IPS-20b (cell line): ENCODE data around the gene SLC46A2.

Experiments
- H3K27ac ChIP-seq: one replicate; pipeline ENCODE4 v1.5.1; 2013; ENCODE audit warnings: low read length
- H3K27me3 ChIP-seq: 2 replicates; pipeline ENCODE4 v1.6.1; 2013; ENCODE audit warnings: mild to moderate bottlenecking, low read length, inconsistent platforms; ENCODE audit not compliant: insufficient read depth
- H3K36me3 ChIP-seq: 2 replicates; pipeline ENCODE4 v1.6.1; 2013; ENCODE audit warnings: low read depth, mild to moderate bottlenecking, inconsistent platforms, low read length, moderate library complexity; ENCODE audit not compliant: insufficient read depth
- H3K4me1 ChIP-seq: 2 replicates; pipeline ENCODE4 v1.6.1; 2013; ENCODE audit warnings: mild to moderate bottlenecking, control low read depth, inconsistent platforms, low read length, moderate library complexity; ENCODE audit not compliant: insufficient read depth
- H3K4me3 ChIP-seq: 2 replicates; pipeline ENCODE4 v1.5.1; 2013; ENCODE audit warnings: mild to moderate bottlenecking, low read length, inconsistent platforms
- H3K9ac ChIP-seq: 2 replicates; pipeline ENCODE4 v1.6.1; 2013; ENCODE audit warnings: low read depth, mild to moderate bottlenecking, inconsistent platforms, low read length, moderate library complexity
- H3K9me3 ChIP-seq: 2 replicates; pipeline ENCODE4 v1.6.1; 2013; ENCODE audit warnings: mild to moderate bottlenecking, low read depth, low read length, inconsistent platforms; ENCODE audit not compliant: insufficient read depth

The SLC46A2 gene

DNA sequence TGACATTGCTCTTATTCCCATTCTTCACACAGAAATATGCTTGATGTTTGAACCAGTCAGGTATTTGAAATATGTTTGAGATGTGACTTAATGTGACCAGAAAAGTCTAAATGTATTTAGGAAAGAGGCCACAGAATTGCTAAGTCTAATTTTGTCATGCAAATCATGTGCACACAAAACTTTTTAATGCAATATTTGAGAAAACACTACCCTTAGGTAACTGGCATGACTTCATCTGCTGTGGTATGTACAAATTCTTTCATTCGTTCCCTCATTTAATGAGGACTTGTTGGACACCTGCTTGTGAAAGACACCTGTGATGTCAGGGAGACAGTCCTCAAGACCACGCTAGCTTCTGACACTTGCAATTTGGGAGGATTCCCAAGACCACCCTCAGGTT, 21.1 kb upstream of the SLC46A2 start:
- Histone ChIP-seq H3K4me1 (no peaks in the 10 kb centered on the region), H3K4me3 (no peak overlapping the region), H3K9me3 (peaks cover 4% of the 10 kb centered on the region; the same call in 1 of the 2 replicates), H3K27me3 (peaks cover 9% of the 10 kb centered on the region), H3K27ac (no peak overlapping the region), H3K36me3 (no peaks in the 10 kb centered on the region), H3K9ac (no peak overlapping the region)

DNA sequence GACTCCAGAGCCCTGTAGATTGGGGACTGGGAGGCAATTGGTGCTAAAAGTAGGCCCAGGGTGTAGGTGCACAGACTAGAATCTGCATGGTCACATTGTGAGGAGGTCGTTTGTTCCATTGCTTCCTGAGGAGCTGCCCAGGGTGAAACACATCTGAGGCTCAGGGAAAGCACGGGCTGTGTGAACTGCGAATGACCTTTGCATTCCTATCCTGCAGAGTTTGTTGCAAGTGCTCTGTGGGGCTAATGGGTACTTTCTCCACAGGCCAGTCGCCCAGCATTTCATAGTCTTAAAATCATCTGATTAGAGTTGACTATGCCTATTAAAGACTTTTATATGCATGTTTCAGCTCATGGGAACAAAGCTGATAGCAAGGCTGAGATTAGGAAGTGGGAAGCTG, 14.4 kb upstream of the SLC46A2 start:
- Histone ChIP-seq H3K4me3 (no peak overlapping the region), H3K4me1 (no peaks in the 10 kb centered on the region), H3K36me3 (no peaks in the 10 kb centered on the region), H3K27me3 (no peaks in the 10 kb centered on the region; the same call in 1 of the 2 replicates), H3K27ac (no peak overlapping the region), H3K9ac (no peak overlapping the region), H3K9me3 (no peaks in the 10 kb centered on the region)

DNA sequence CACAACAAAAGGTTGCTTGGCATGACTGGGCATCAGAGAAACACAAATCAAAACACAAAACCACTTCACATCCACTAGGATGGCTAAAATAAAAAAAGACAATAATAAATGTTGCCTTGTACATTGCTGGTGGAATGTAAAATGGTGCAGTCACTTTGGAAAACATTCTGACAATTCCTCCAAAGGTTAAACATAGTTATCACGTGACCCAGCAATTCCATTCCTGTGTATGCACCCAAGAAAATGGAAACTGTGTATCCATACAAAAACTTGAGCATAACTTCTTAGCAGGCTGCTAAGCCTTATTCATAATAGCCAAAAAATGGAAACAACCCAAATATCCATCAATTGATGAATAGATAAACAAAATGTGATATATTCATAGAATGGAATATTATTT, 10.2 kb upstream of the SLC46A2 start:
- H3K4me3 ChIP-seq = no peak overlapping the region
- H3K9me3 ChIP-seq = no peaks in the 10 kb centered on the region
- no peaks in the 10 kb centered on the region for H3K4me1 ChIP-seq

DNA sequence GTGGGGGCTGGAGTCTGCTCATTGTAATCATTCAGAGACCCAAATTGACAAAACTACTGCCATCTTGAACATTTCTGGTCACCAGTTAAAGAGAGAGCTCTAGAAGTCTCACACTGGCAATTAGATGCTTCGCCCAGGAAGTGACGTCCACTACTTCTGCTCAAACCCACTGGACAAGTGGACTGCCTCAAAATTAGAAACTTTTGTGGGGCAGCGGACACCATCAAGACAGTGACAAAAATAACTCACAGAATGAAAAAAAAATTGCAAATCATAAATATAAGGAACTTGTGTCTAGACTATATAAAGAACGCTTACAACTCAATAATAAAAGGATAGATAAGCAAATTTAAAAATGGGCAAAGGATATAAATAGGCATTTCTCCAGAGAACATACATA, 9.8 kb upstream of the SLC46A2 start:
- H3K27me3 ChIP-seq = no peaks in the 10 kb centered on the region
- H3K27ac ChIP-seq = no peak overlapping the region
- H3K4me3 ChIP-seq = no peak overlapping the region
- H3K36me3 ChIP-seq = no peaks in the 10 kb centered on the region
- no peaks in the 10 kb centered on the region for H3K4me1 ChIP-seq
- H3K9ac ChIP-seq = no peak overlapping the region
- H3K9me3 ChIP-seq = no peaks in the 10 kb centered on the region

More for the DNA sequence above, 10.2 kb upstream of the SLC46A2 start:
- no peak overlapping the region for H3K27ac ChIP-seq
- H3K9ac ChIP-seq = no peak overlapping the region
- no peaks in the 10 kb centered on the region for H3K27me3 ChIP-seq
- no peaks in the 10 kb centered on the region for H3K36me3 ChIP-seq

DNA sequence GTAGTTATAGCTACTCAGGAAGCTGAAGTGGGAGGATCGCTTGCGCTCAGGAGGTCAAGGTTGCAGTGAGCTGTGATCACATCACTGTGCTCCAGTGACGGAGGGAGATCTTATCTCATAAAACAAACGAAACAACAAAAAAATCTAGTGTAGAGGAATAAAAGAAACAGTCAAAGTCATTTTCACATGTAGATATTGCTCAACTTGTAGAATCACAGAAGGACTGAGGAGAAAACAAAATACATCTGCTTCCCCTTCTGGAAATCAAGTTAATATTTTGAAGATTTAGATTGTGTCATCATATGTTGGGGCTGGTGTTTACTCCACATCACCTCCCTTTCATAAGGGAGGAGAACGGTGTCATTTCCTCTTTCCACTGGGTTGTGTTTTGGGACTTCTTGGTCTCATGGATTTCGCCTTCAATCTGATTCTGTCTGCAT, 8.2 kb upstream of the SLC46A2 start:
- H3K36me3 ChIP-seq = no peaks in the 10 kb centered on the region
- H3K27ac ChIP-seq = no peak overlapping the region
- H3K4me1 ChIP-seq = no peaks in the 10 kb centered on the region
- no peak overlapping the region for H3K4me3 ChIP-seq
- H3K27me3 ChIP-seq = no peaks in the 10 kb centered on the region
- H3K9ac ChIP-seq = no peak overlapping the region
- no peaks in the 10 kb centered on the region for H3K9me3 ChIP-seq

DNA sequence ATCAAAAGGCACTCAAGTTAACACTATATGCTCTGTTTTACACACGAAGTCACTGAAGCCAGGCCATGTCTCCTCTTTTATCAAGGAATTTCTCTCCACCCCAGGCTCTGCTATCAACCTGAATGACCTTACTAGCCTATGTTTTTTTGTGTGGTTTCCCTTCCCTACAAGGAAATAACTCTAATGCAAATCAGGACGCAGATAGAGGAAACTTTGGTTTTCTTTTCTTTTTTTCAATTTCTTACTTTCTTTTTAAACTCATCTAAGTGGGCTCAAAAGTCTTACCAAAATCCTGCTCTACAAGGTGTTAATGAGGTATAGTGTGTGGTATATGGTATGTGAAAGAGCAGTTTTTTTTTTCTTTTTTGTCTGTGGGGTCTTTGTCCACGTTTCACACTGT, 5.5 kb upstream of the SLC46A2 start:
- Histone ChIP-seq H3K9me3 (no peaks in the 10 kb centered on the region), H3K27me3 (peaks cover 17% of the 10 kb centered on the region), H3K9ac (no peak overlapping the region), H3K36me3 (no peaks in the 10 kb centered on the region), H3K4me1 (no peaks in the 10 kb centered on the region), H3K27ac (no peak overlapping the region), H3K4me3 (no peak overlapping the region)

DNA sequence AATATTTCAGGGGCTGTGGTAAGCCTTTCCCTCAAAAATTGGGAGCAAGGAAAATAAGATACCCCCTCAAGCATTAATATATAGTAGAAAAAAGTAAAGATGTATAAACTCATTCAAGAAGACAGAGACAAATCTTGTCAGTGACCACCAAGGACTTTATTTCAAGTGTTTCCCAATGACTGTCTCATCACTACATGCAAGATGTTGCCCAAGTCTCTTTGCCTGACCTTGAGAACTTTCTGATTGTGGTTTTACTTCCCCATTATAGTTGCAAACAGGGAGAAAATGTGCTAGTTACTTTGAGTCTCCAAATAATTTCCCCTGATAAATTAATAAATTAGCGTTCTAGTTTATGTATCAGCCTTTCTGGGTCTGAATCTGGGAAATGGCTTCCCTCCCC, 4.0 kb upstream of the SLC46A2 start:
- Histone ChIP-seq H3K36me3 (no peaks in the 10 kb centered on the region), H3K9me3 (no peaks in the 10 kb centered on the region), H3K27ac (no peak overlapping the region), H3K4me3 (no peak overlapping the region), H3K27me3 (peaks cover 31% of the 10 kb centered on the region), H3K4me1 (no peaks in the 10 kb centered on the region), H3K9ac (no peak overlapping the region)

DNA sequence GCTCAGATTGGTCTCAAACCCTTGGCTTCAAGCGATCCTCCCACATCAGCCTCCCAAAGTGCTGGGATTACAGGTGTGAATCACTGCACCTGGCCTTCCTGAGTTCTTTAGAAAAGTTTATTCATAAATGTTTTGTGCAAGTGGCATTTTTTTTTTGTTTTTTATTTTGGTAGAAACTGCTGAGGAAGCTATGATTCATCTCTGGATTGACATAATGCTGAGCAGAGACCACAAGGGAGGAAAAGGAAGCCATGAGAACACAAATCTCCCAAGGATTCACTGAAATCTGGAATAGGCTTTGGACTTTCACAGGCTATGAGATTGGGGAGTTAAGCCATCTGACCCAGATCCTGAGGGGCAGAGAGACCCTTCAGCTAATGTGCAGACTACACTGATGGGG, 3.4 kb upstream of the SLC46A2 start:
- Histone ChIP-seq H3K27me3 (peaks cover 38% of the 10 kb centered on the region), H3K36me3 (no peaks in the 10 kb centered on the region), H3K27ac (no peak overlapping the region), H3K9ac (no peak overlapping the region), H3K4me1 (no peaks in the 10 kb centered on the region), H3K9me3 (no peaks in the 10 kb centered on the region), H3K4me3 (no peak overlapping the region)

DNA sequence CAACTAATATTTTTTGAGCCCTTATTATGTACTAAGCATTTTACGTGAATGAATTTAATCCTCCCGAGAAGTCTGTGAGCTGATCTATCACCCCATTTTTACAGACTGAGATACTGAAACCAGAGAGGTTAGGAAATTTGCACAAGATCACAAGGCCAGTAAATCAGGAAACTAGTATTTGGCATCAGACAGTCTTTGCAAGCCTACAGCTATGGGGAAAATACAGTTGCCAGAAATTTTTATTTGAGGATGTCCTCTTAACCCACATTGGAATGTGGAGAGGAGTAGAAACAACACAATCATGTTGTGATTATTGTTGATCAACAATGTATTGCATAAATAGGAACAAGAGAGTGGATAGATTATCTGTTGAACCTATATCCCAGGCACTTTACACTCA, 2.3 kb upstream of the SLC46A2 start:
- Histone ChIP-seq H3K27me3 (peaks cover 41% of the 10 kb centered on the region), H3K4me1 (no peaks in the 10 kb centered on the region), H3K9me3 (no peaks in the 10 kb centered on the region), H3K4me3 (no peak overlapping the region), H3K27ac (no peak overlapping the region), H3K36me3 (no peaks in the 10 kb centered on the region), H3K9ac (no peak overlapping the region)

DNA sequence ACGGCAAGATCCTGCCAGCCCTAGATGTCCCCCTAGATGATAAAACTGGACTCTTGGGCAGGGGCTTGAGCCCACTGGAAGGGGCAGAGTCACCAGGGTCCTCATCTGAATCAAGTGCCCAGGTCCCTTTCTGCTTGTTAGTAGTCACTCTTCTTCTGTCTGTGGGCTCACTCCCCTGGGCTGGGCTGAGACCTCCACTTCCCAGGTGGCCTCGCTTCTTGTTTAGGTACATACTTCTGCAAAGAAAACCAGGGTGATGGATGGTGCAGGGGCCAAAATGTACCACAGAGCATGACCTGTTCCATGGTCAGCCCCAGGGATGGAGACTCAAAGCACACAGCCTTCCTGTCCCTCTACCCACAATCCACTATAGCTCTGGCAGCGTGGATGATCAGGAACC, 845 bp upstream of the SLC46A2 start:
- Histone ChIP-seq H3K27me3 (peaks cover 41% of the 10 kb centered on the region), H3K36me3 (no peaks in the 10 kb centered on the region), H3K27ac (no peak overlapping the region), H3K9ac (no peak overlapping the region), H3K4me3 (no peak overlapping the region), H3K9me3 (no peaks in the 10 kb centered on the region), H3K4me1 (no peaks in the 10 kb centered on the region)

DNA sequence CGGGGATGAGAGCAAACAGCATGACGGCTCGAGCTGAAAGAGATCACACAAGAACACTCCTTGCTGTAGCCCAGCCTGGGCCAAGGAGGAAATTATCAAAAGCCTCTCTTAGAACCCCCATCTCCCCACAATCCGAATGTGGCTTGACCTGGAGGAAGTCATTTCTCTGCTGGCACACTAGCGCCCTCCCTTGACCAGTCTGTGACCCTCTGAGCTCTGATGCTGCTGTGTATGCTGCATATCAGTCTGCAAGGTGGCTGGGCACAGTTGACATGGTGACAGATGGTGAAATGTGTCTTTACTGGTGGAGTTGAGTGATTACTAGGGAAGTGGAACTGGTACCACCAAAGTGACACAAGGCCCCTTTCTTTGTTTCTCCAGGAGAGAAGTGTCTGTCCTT, 3.3 kb downstream of the SLC46A2 start:
- Histone ChIP-seq H3K4me1 (no peaks in the 10 kb centered on the region), H3K27me3 (peaks cover 36% of the 10 kb centered on the region), H3K36me3 (no peaks in the 10 kb centered on the region), H3K27ac (no peak overlapping the region), H3K9ac (no peak overlapping the region), H3K4me3 (no peak overlapping the region), H3K9me3 (no peaks in the 10 kb centered on the region)

DNA sequence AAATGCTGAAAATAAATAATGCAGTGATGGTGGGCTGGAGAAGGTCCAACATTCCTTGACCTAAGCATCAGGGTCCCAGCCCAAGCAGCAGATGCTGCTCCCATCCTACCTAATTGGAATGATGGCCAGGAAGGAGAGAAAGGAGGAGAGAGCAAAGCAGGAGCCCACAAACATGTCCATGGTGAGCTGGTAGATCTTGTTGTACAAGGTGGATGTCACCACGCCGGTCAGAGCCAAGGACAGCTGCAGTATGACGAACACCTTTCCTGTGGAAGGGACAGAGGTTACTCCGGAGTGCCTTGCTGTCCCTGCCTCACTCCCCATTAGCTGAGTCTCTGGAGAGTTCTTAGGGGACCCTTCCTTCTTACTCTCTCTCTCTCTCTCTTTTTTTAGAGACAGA, 4.3 kb downstream of the SLC46A2 start:
- no peaks in the 10 kb centered on the region for H3K36me3 ChIP-seq
- no peak overlapping the region for H3K27ac ChIP-seq
- no peaks in the 10 kb centered on the region for H3K9me3 ChIP-seq
- peaks cover 26% of the 10 kb centered on the region for H3K27me3 ChIP-seq
- H3K4me1 ChIP-seq = no peaks in the 10 kb centered on the region
- H3K9ac ChIP-seq = no peak overlapping the region
- H3K4me3 ChIP-seq = no peak overlapping the region

DNA sequence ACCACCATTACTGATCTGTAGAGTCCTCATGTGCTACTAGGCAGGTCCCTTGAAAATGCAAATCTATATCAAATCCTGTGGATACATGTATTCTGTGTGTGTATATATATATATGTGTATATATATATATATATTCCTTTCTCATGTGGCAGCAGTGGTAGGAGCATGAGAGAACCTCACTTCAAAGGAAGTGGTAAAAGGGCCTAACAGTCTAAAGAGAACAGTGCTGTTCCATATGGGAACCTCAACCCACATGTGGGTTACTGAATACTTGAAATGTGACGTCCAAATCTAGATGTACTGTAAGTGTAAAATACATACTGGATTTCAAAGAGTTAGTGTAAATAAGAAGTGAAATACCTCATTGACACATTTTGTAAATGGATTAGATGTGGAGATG, 5.4 kb downstream of the SLC46A2 start:
- H3K27me3 ChIP-seq = peaks cover 16% of the 10 kb centered on the region
- H3K9ac ChIP-seq = no peak overlapping the region
- no peak overlapping the region for H3K4me3 ChIP-seq
- H3K36me3 ChIP-seq = no peaks in the 10 kb centered on the region
- no peaks in the 10 kb centered on the region for H3K9me3 ChIP-seq
- no peaks in the 10 kb centered on the region for H3K4me1 ChIP-seq
- H3K27ac ChIP-seq = no peak overlapping the region
